Activated T-cell treated with anti-CD3 and anti-CD28 coated beads for 24 hours (primary cell): Measurements from ENCODE around the gene NLGN3.

Experiments used
- DNase-seq: peaks from one replicate; pipeline ENCODE4 v3.0.0-alpha.2; 2020; ENCODE audit warnings: low read depth

Gene NLGN3

GRCh38 chrX:71214604-71215337 is 70.1 kb downstream of the NLGN3 start:
- no peak for DNase-seq

GRCh38 chrX:71215338-71215912 is 70.8 kb downstream of the NLGN3 start:
- DNase-seq: no peak

DNA sequence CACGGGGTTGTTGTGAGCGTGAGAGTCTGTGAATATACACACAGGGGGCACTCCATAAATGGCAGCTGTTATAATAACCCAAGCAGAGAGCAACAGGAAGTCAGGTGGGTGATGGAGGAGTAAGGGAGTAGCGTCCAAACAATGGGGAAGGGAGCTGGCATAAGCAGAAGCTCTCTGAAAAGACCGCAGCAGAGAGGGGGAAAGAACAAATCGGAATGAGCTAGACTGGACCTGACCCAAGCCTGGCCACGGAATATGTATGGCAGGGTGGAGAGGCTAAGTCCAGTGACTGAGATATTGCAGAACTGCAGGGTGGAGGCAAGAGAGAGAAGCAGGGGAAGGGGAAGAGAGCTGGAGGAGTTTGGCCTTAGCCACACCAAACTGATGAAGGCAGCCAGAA is 71.8 kb downstream of the NLGN3 start:
- DNase-seq: no peak

DNA sequence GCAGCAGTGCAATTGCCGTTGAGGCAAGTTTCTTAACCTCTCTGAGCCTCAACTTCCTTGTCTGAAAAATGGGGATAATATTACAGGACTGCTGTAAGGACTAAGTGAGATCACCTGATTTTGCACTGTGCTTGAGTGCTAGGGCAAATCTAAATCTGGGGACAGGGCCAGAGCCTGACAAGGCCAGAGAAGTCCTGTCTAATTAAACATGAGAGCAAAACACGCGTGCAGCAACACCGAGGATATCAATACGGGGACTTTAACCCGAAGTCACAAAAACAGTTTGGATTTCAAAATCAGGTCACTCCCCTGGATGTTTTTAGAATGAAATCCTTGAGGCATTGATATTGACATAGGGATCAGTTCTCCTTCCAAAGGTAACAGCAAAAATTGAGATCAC is 72.7 kb downstream of the NLGN3 start:
- no peak for DNase-seq
